ENCODE measurements around the gene ATP2B3. TPM values are rescaled to one million over a fixed set of nuclear protein-coding genes. Genes with fewer than 3 reads are reported as not detected.

The ATP2B3 gene
- total RNA-seq, 1 experiment from 2014 or later = not detected

- POLR2A ChIA-PET = no interaction called here
- H3K4me3 Mint-ChIP-seq (ENCODE audit: unreplicated experiment) = no peak overlapping the region
- H3K36me3 Mint-ChIP-seq (ENCODE audit: insufficient read depth, unreplicated experiment) = no peaks in the 10 kb centered on the region
- TF ChIP-seq, protein P1, sequence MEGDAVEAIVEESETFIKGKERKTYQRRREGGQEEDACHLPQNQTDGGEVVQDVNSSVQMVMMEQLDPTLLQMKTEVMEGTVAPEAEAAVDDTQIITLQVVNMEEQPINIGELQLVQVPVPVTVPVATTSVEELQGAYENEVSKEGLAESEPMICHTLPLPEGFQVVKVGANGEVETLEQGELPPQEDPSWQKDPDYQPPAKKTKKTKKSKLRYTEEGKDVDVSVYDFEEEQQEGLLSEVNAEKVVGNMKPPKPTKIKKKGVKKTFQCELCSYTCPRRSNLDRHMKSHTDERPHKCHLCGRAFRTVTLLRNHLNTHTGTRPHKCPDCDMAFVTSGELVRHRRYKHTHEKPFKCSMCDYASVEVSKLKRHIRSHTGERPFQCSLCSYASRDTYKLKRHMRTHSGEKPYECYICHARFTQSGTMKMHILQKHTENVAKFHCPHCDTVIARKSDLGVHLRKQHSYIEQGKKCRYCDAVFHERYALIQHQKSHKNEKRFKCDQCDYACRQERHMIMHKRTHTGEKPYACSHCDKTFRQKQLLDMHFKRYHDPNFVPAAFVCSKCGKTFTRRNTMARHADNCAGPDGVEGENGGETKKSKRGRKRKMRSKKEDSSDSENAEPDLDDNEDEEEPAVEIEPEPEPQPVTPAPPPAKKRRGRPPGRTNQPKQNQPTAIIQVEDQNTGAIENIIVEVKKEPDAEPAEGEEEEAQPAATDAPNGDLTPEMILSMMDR (IDR thresholded peaks at IDR 0.05; ENCODE audit: unreplicated experiment) = no peak
- peaks cover 44% of the 10 kb centered on the region for H3K27me3 Mint-ChIP-seq (ENCODE audit: insufficient read depth, unreplicated experiment)
- no peak for DNase-seq (ENCODE audit: unreplicated experiment)
- no peak overlapping the region for H3K27ac Mint-ChIP-seq (ENCODE audit: low read depth, unreplicated experiment)
- no TSS peak for BruUV-seq (replicated peaks)
- intact Hi-C loops (cut with micrococcal nuclease) = no loop called here
- CTCF ChIA-PET = interaction anchor here (1.0 to 1.4 kb wide), 2 partner anchors 11 to 14 kb away, joined by 4 to 5 read pairs; no protein-coding TSS in a partner anchor
- H3K4me1 Mint-ChIP-seq (ENCODE audit: insufficient read depth, unreplicated experiment) = no peaks in the 10 kb centered on the region
- peaks cover 11% of the 10 kb centered on the region for H3K9me3 Mint-ChIP-seq (ENCODE audit: unreplicated experiment)
Observed at GRCh38 chrX:153631346-153631745, 113.9 kb downstream of the ATP2B3 start.

DNA sequence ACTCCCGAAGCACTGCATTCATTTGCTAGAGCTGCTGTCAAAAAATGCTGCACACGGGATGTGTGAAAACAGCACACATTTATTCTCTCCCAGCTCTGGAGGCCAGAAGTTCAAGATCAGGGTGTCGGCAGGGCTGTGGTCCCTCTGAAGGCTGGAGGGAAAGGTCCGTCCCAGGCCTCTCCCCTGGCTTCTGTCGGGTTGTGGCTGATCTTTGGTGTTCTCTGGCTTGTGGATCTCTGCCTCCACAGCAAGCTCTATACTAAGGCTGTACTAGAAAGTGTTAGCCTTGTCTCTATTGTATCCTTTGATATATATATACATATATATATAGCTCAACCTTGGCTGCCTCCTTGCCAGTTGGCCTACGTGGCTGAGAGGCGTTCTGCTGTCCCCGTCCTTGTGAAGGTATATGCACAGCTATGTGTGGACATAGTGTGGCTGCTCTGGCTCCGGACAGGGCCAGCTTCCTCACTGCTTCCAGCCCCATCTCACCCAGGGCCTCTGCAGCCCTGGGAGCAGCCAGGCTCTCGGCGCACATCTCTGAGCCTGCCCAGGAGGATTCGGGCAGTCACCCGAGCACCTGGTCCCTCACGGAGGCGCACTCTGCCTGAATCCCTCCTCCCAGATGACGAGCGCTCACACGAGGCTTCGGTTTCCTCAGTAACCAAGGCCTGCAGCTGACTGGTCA is 114.6 kb downstream of the ATP2B3 start:
- intact Hi-C loops (cut with micrococcal nuclease) = no loop called here
- Mint-ChIP-seq H3K27ac (ENCODE audit: low read depth, unreplicated experiment) (no peak overlapping the region), H3K4me1 (ENCODE audit: insufficient read depth, unreplicated experiment) (no peaks in the 10 kb centered on the region), H3K4me3 (ENCODE audit: unreplicated experiment) (no peak overlapping the region), H3K27me3 (ENCODE audit: insufficient read depth, unreplicated experiment) (peaks cover 44% of the 10 kb centered on the region), H3K9me3 (ENCODE audit: unreplicated experiment) (peaks cover 11% of the 10 kb centered on the region), H3K36me3 (ENCODE audit: insufficient read depth, unreplicated experiment) (no peaks in the 10 kb centered on the region)
- TF ChIP-seq, protein P1 (IDR thresholded peaks at IDR 0.05; ENCODE audit: unreplicated experiment) = no peak
- CTCF ChIA-PET = interaction anchor here (1.0 to 1.4 kb wide), 2 partner anchors 10 to 13 kb away, joined by 4 to 5 read pairs; no protein-coding TSS in a partner anchor
- POLR2A ChIA-PET = no interaction called here
- DNase-seq (ENCODE audit: unreplicated experiment) = no peak
- no TSS peak for BruUV-seq (replicated peaks)

Other genes with a start within 250 kb of the ATP2B3 start
- gene PNMA6F, start 195.9 kb upstream of the ATP2B3 start, total RNA-seq (2022) = not detected in 2 replicates
- 9.8 and 10.7 TPM in 2 replicates for gene ZNF275, start 183.5 kb upstream of the ATP2B3 start, total RNA-seq (2022)
- not detected in 2 replicates for gene PNMA6E, start 116.3 kb upstream of the ATP2B3 start, total RNA-seq (2022)
- gene ZFP92, start 106.2 kb upstream of the ATP2B3 start, total RNA-seq (2022) = not detected in 2 replicates
- 0.49 and 0.75 TPM in 2 replicates for gene TREX2, start 71.6 kb upstream of the ATP2B3 start, total RNA-seq (2022)
- gene HAUS7, start 47.1 kb upstream of the ATP2B3 start, total RNA-seq (2022) = 13.0 and 19.4 TPM in 2 replicates
- 1.3 and 1.4 TPM in 2 replicates for gene BGN, start 22.7 kb upstream of the ATP2B3 start, total RNA-seq (2022)
- gene CCNQ, start 81.5 kb downstream of the ATP2B3 start, total RNA-seq (2022) = 20.9 and 21.7 TPM in 2 replicates
- not detected in 2 replicates for gene DUSP9, start 129.6 kb downstream of the ATP2B3 start, total RNA-seq (2022)
- gene PNCK, start 156.2 kb downstream of the ATP2B3 start, total RNA-seq (2022) = not detected in 2 replicates
- 59.9 and 66.6 TPM in 2 replicates for gene SLC6A8, start 170.3 kb downstream of the ATP2B3 start, total RNA-seq (2022)
- gene BCAP31, start 206.7 kb downstream of the ATP2B3 start, total RNA-seq (2022) = 197 and 203 TPM in 2 replicates
- 3.5 and 4.1 TPM in 2 replicates for gene ABCD1, start 207.2 kb downstream of the ATP2B3 start, total RNA-seq (2022)
- gene PLXNB3, start 246.6 kb downstream of the ATP2B3 start, total RNA-seq (2022) = 7.2 and 13.5 TPM in 2 replicates